CD4-positive, CD25-positive, alpha-beta regulatory T cell (primary cell): ENCODE data around the gene UBAP1L. TPM values are rescaled to one million over a fixed set of nuclear protein-coding genes. Genes with fewer than 3 reads are reported as not detected.

Experiments used
- ATAC-seq, 2 donors: fragments of 150-1000 bp; cut with Tn5 transposase; one replicate each; pipeline ENCODE4 v1.10.0; 2021; ENCODE audit warnings: low read depth in 2 of 2, moderate number of reproducible peaks in 2 of 2, moderate library complexity in 1 of 2
- DNase-seq, 3 donors: peaks; one replicate each; pipeline versions ENCODE4 v3.0.0 to v3.0.0-alpha.2; 2012 to 2022; ENCODE audit warnings: mixed read lengths in 1 of 3
- H3K27ac ChIP-seq: one replicate; pipeline ENCODE4 v1.7.0; 2013; ENCODE audit warnings: mild to moderate bottlenecking, low read length; ENCODE audit not compliant: insufficient read depth, poor library complexity, severe bottlenecking
- H3K27me3 ChIP-seq: one replicate; pipeline ENCODE4 v1.7.0; 2013; ENCODE audit warnings: low read length; ENCODE audit not compliant: control insufficient read depth, insufficient read depth
- H3K36me3 ChIP-seq: one replicate; pipeline ENCODE4 v1.7.0; 2013; ENCODE audit warnings: mild to moderate bottlenecking, low read length, moderate library complexity; ENCODE audit not compliant: control insufficient read depth, insufficient read depth
- H3K4me1 ChIP-seq: 2 replicates; pipeline ENCODE4 v1.7.0; 2013; ENCODE audit warnings: mild to moderate bottlenecking, low read length; ENCODE audit not compliant: insufficient read depth, control insufficient read depth, poor library complexity, severe bottlenecking
- H3K4me3 ChIP-seq: one replicate; pipeline ENCODE4 v1.7.0; 2013; ENCODE audit warnings: low read depth, mild to moderate bottlenecking, low read length, moderate library complexity
- H3K9me3 ChIP-seq, 2 experiments: 1 replicate in 1 of 2; 2 replicates in 1 of 2; pipeline ENCODE4 v1.7.0; 2013; ENCODE audit warnings: low read length in 2 of 2, mild to moderate bottlenecking in 1 of 2, moderate library complexity in 1 of 2; ENCODE audit not compliant: control insufficient read depth in 2 of 2
- H3K27ac Mint-ChIP-seq, 3 donors: one replicate each; pipeline ENCODE4 v1.8.0; 2020 to 2022; ENCODE audit warnings: mild to moderate bottlenecking in 3 of 3, mixed read lengths in 3 of 3, moderate library complexity in 2 of 3
- H3K27me3 Mint-ChIP-seq: one replicate; pipeline ENCODE4 v1.8.0; 2022; ENCODE audit warnings: mild to moderate bottlenecking, mixed read lengths
- H3K36me3 Mint-ChIP-seq: one replicate; pipeline ENCODE4 v1.8.0; 2020; ENCODE audit warnings: mixed read lengths
- H3K4me1 Mint-ChIP-seq, 4 donors: one replicate each; pipeline ENCODE4 v1.8.0; 2020 to 2022; ENCODE audit warnings: mixed read lengths in 4 of 4, mild to moderate bottlenecking in 1 of 4
- H3K4me3 Mint-ChIP-seq, 4 donors: one replicate each; pipeline ENCODE4 v1.8.0; 2020 to 2022; ENCODE audit warnings: mild to moderate bottlenecking in 4 of 4, mixed read lengths in 4 of 4, moderate library complexity in 3 of 4
- H3K9me3 Mint-ChIP-seq, 7 donors: one replicate each; pipeline ENCODE4 v1.8.0; 2020 to 2022; ENCODE audit warnings: mixed read lengths in 7 of 7, mild to moderate bottlenecking in 3 of 7, moderate library complexity in 2 of 7
- polyA plus RNA-seq, 4 donors: library from polyadenylated mRNA; unstranded; fragments of 300-500 nt; fragmentation: Illumina TruSeq; gene quantifications; one replicate each; pipeline ENCODE4 v1.2.3, GENCODE V29; 2021
- total RNA-seq: library from RNA; stranded (reverse); gene quantifications from one replicate; pipeline ENCODE4 v1.2.3, GENCODE V29; 2022

The UBAP1L gene
- total and polyA plus RNA-seq, 5 donors from 2014 or later = 0.08 to 10.1 (median 0.32) TPM; not detected in 1

- Histone ChIP-seq H3K36me3 (no peaks in the 10 kb centered on the region), H3K9me3 (no peaks in the 10 kb centered on the region), H3K4me3 (no peak overlapping the region), H3K27me3 (no peaks in the 10 kb centered on the region), H3K4me1 (no peaks in the 10 kb centered on the region), H3K27ac (no peak overlapping the region)
- Mint-ChIP-seq H3K9me3 (no peaks in the 10 kb centered on the region), H3K4me1 (no peaks in the 10 kb centered on the region), H3K36me3 (no peaks in the 10 kb centered on the region), H3K4me3 (no peak overlapping the region), H3K27ac (no peak overlapping the region), H3K27me3 (peaks cover 10% of the 10 kb centered on the region)
- DNase-seq (no peak), ATAC-seq (no peak)
Measured at GRCh38 chr15:65059369-65059750, 55.6 kb downstream of the UBAP1L start.

GRCh38 chr15:65058394-65059368 is 56.3 kb downstream of the UBAP1L start:
- H3K4me3 Mint-ChIP-seq = no peak overlapping the region
- no peak overlapping the region for H3K27ac ChIP-seq
- no peak for DNase-seq
- H3K9me3 ChIP-seq = no peaks in the 10 kb centered on the region
- no peak overlapping the region for H3K27ac Mint-ChIP-seq
- H3K9me3 Mint-ChIP-seq = no peaks in the 10 kb centered on the region
- H3K27me3 Mint-ChIP-seq = peaks cover 5% of the 10 kb centered on the region
- no peak for ATAC-seq
- H3K4me1 ChIP-seq = no peaks in the 10 kb centered on the region
- no peak overlapping the region for H3K4me3 ChIP-seq
- H3K36me3 ChIP-seq = no peaks in the 10 kb centered on the region
- H3K36me3 Mint-ChIP-seq = no peaks in the 10 kb centered on the region
- H3K27me3 ChIP-seq = no peaks in the 10 kb centered on the region
- H3K4me1 Mint-ChIP-seq = no peaks in the 10 kb centered on the region

GRCh38 chr15:65057549-65057940 is 57.5 kb downstream of the UBAP1L start:
- no peaks in the 10 kb centered on the region for H3K36me3 ChIP-seq
- no peaks in the 10 kb centered on the region for H3K4me1 ChIP-seq
- Mint-ChIP-seq H3K27me3 (no peaks in the 10 kb centered on the region), H3K27ac (no peak overlapping the region), H3K4me1 (no peaks in the 10 kb centered on the region), H3K36me3 (no peaks in the 10 kb centered on the region), H3K9me3 (no peaks in the 10 kb centered on the region), H3K4me3 (no peak overlapping the region)
- H3K4me3 ChIP-seq = no peak overlapping the region
- no peak overlapping the region for H3K27ac ChIP-seq
- no peak for DNase-seq
- no peaks in the 10 kb centered on the region for H3K27me3 ChIP-seq
- no peaks in the 10 kb centered on the region for H3K9me3 ChIP-seq
- no peak for ATAC-seq

DNA sequence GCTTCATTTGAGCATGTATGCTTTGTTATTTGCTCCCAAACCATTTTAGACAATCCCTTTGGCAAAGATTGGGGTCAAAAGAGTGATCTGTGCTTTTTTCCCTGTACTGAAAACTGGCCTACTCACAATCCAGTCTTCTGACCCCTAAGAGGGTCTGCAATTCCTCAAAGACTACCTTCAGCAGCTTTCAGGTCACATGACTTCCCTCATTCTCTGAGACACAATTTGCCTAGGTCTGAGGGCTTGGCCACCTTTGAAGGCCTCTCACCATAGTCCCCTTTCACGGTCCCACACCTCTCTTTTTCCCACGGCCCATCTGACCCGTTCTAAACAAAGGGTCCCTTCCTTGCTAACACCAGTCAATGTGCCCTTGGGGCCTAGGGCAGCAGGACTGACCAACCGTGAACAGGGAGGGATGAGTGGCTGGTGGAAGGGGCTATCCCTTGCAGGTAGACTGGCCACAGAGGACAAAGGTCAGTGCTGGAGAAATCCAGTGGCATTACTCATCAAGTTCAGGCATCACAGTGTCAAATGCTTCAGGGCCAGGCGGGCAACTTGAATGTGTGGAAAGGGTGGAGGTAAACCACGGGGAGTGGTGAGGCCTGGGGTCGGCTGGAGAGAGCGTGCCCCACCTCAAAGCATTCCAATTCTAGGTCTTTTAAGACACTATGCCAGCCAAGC is 58.0 kb downstream of the UBAP1L start:
- H3K4me1 Mint-ChIP-seq = no peaks in the 10 kb centered on the region
- Histone ChIP-seq H3K4me3 (no peak overlapping the region), H3K9me3 (no peaks in the 10 kb centered on the region), H3K27ac (no peak overlapping the region), H3K36me3 (no peaks in the 10 kb centered on the region), H3K4me1 (no peaks in the 10 kb centered on the region), H3K27me3 (no peaks in the 10 kb centered on the region)
- H3K9me3 Mint-ChIP-seq = no peaks in the 10 kb centered on the region
- DNase-seq = no peak
- no peaks in the 10 kb centered on the region for H3K27me3 Mint-ChIP-seq
- no peak overlapping the region for H3K27ac Mint-ChIP-seq
- H3K36me3 Mint-ChIP-seq = no peaks in the 10 kb centered on the region
- H3K4me3 Mint-ChIP-seq = no peak overlapping the region
- no peak for ATAC-seq

DNA sequence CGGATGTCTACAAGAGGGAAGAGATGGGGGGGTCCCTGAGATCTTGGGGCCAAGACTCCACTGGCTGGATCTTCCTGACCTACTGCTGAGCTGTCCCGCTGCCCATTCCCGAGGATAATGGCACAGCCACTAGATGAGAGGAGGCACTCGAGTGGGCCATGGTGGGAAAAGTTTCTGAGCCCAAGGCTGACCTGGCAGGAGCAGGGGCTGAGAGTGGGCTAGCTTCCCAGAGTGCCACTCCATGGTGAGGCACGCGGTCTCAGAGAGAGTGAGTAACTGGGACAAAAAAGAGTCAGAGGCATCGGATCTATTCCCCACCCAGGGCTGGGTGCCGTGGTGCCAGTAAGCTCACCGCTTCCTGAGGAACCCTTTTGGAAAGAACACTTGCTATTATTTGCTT is 58.9 kb downstream of the UBAP1L start:
- no peak overlapping the region for H3K27ac Mint-ChIP-seq
- H3K27me3 Mint-ChIP-seq = peaks cover 2% of the 10 kb centered on the region
- H3K4me1 Mint-ChIP-seq = no peaks in the 10 kb centered on the region
- H3K4me3 Mint-ChIP-seq = no peak overlapping the region
- Histone ChIP-seq H3K36me3 (no peaks in the 10 kb centered on the region), H3K4me3 (no peak overlapping the region), H3K9me3 (no peaks in the 10 kb centered on the region), H3K27me3 (no peaks in the 10 kb centered on the region), H3K4me1 (no peaks in the 10 kb centered on the region), H3K27ac (no peak overlapping the region)
- DNase-seq (no peak), ATAC-seq (no peak)
- H3K9me3 Mint-ChIP-seq = no peaks in the 10 kb centered on the region
- H3K36me3 Mint-ChIP-seq = no peaks in the 10 kb centered on the region

DNA sequence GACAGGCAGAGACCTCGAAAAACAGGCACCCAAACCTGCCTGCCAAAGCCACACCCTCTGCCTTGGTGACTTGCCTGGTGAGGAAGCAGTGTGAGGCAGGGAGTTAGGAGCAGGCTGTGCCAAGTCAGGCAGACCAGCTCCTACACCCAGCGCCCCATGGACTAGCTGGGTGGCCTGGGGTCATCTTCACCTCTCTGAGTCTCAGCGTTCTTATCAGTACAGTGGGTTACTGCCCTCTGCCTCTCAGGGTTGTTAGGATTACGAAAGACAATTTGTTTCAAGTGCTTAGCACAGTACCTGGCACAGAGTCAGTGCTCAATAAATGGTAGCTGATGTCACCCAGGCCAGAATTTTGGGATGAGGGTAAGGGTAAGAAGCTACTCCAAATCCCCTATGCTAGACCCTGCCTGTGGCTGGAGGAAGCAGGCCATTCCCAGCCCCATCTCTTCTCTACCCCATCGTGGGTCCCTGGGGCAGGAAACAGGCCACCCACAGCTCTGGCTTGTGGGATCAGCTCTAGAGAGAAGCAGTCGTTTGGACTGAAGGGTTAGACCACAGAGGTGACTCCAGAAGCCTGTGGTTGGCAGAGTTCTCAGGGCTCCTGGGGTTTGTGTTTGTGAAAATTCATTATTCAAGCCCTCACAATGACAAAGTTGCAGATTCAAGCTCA is 59.7 kb downstream of the UBAP1L start:
- Mint-ChIP-seq H3K27ac (no peak overlapping the region), H3K9me3 (no peaks in the 10 kb centered on the region), H3K27me3 (peaks cover 5% of the 10 kb centered on the region), H3K4me1 (no peaks in the 10 kb centered on the region), H3K4me3 (no peak overlapping the region), H3K36me3 (no peaks in the 10 kb centered on the region)
- H3K4me1 ChIP-seq = no peaks in the 10 kb centered on the region
- H3K9me3 ChIP-seq = no peaks in the 10 kb centered on the region
- ATAC-seq (no peak), DNase-seq (no peak)
- no peak overlapping the region for H3K4me3 ChIP-seq
- no peaks in the 10 kb centered on the region for H3K27me3 ChIP-seq
- H3K36me3 ChIP-seq = no peaks in the 10 kb centered on the region
- no peak overlapping the region for H3K27ac ChIP-seq

- H3K4me3 Mint-ChIP-seq = no peak overlapping the region
- H3K36me3 ChIP-seq = no peaks in the 10 kb centered on the region
- H3K9me3 Mint-ChIP-seq = no peaks in the 10 kb centered on the region
Measured at GRCh38 chr15:65054333-65055200, 60.4 kb downstream of the UBAP1L start.

More at GRCh38 chr15:65054333-65055200, 60.4 kb downstream of the UBAP1L start:
- H3K9me3 ChIP-seq = no peaks in the 10 kb centered on the region
- Mint-ChIP-seq H3K4me1 (peaks cover 0 to 8% (median 6%) of the 10 kb centered on the region in 4 donors), H3K27ac (no peak overlapping the region), H3K36me3 (no peaks in the 10 kb centered on the region), H3K27me3 (peaks cover 6% of the 10 kb centered on the region)
- no peak for ATAC-seq
- H3K4me3 ChIP-seq = no peak overlapping the region
- no peak overlapping the region for H3K27ac ChIP-seq
- peaks cover 3% of the 10 kb centered on the region for H3K4me1 ChIP-seq
- peak; percentile 12 to 56 (median 32) for DNase-seq
- no peaks in the 10 kb centered on the region for H3K27me3 ChIP-seq
